HCT116 (cell line): ENCODE measurements around the gene CERS4.

Experiments used
- EZH2 ChIP-seq: fragments of 200-600 bp; sonication (generic); IDR thresholded peaks from 2 replicates; pipeline ENCODE4 v1.6.1; 2017; ENCODE audit warnings: antibody characterized with exemption, mixed run types
- POLR2A ChIP-seq: IDR thresholded peaks from 2 replicates; pipeline ENCODE4 v1.7.0; 2011; ENCODE audit warnings: borderline replicate concordance; ENCODE audit not compliant: insufficient read depth, insufficient read length; ENCODE audit errors: extremely low read depth

DNA sequence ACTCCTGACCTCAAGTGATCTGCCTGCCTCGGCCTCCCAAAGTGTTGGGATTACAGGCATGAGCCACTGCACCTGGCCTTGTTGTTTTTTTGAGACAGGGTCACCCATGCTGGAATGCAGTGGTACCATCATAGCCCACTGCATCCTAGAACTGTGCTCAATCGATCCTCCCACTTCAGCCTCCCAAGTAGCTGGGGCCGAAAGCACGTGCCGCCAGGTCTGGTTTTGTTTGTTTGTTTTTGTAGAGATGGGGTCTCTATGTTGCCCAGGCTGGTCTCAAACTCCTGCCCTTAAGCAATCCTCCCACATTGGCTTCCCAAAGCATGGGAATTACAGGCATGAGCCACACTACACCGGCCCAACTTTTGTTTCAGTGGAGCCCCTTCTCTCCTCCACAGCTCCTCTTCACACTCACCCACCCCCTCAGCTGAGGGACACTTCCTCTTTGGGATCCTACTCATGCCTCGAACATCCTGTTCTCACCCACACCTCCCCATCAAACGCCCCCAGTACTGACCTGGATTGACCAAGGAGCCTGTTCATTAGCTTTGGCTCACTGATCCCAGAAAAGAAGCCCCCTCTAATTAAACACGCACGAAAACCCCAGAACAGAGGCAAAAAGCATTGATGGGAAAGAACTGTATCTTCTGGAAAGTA lies 12.8 kb upstream of the CERS4 start:
- TF ChIP-seq EZH2 (no peak), POLR2A (no peak)
